Uterus (tissue), 2 donors: ENCODE measurements around the gene SERPINF2.

Experiments
- POLR2A ChIP-seq, 2 donors: fragments of 450-650 bp; IDR thresholded peaks; one replicate each; pipeline ENCODE4 v1.6.1; 2016; ENCODE audit warnings: antibody characterized with exemption in 2 of 2, mild to moderate bottlenecking in 1 of 2, moderate library complexity in 1 of 2
- TF ChIP-seq, protein P1 (sequence below), 4 experiments: fragments of 200-600 bp in 2 of 4; fragments of 450-650 bp in 2 of 4; sonication (generic) in 2 of 4; IDR thresholded peaks; one replicate each; pipeline ENCODE4 v1.5.1; 2016 to 2019; ENCODE audit warnings: antibody characterized with exemption in 4 of 4, mild to moderate bottlenecking in 2 of 4, moderate library complexity in 1 of 4

GRCh38 chr17:1767358-1767757 is 24.7 kb downstream of the SERPINF2 start:
- TF ChIP-seq, protein P1, sequence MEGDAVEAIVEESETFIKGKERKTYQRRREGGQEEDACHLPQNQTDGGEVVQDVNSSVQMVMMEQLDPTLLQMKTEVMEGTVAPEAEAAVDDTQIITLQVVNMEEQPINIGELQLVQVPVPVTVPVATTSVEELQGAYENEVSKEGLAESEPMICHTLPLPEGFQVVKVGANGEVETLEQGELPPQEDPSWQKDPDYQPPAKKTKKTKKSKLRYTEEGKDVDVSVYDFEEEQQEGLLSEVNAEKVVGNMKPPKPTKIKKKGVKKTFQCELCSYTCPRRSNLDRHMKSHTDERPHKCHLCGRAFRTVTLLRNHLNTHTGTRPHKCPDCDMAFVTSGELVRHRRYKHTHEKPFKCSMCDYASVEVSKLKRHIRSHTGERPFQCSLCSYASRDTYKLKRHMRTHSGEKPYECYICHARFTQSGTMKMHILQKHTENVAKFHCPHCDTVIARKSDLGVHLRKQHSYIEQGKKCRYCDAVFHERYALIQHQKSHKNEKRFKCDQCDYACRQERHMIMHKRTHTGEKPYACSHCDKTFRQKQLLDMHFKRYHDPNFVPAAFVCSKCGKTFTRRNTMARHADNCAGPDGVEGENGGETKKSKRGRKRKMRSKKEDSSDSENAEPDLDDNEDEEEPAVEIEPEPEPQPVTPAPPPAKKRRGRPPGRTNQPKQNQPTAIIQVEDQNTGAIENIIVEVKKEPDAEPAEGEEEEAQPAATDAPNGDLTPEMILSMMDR (IDR thresholded peaks at IDR 0.05) = no peak
- no peak for TF ChIP-seq POLR2A (IDR thresholded peaks at IDR 0.05)
